ENCODE data around the gene NCAPH2.

Gene NCAPH2

GRCh38 chr22:50474710-50475651, 33.0 kb upstream of the NCAPH2 start, which contains the start of gene SBF1:
TSS of gene SBF1 (minus strand) at chr22:50475035. CDS start at chr22:50474840, 195 bp downstream.
- in situ Hi-C loops (cut with MboI; ENCODE audit: low sequenced_read_pairs) = no loop called here

GRCh38 chr22:50475652-50476002, 32.4 kb upstream of the NCAPH2 start:
- in situ Hi-C loops (cut with MboI; ENCODE audit: low sequenced_read_pairs) = no loop called here

- in situ Hi-C loops (cut with MboI; ENCODE audit: low sequenced_read_pairs) = no loop called here
Measured at GRCh38 chr22:50476868-50477267, 31.2 kb upstream of the NCAPH2 start.

GRCh38 chr22:50477923-50478322, 30.1 kb upstream of the NCAPH2 start:
- in situ Hi-C loops (cut with MboI; ENCODE audit: low sequenced_read_pairs) = no loop called here

GRCh38 chr22:50479721-50480120, 28.3 kb upstream of the NCAPH2 start:
- in situ Hi-C loops (cut with MboI; ENCODE audit: low sequenced_read_pairs) = no loop called here

GRCh38 chr22:50481045-50481439, 27.0 kb upstream of the NCAPH2 start:
- in situ Hi-C loops (cut with MboI; ENCODE audit: low sequenced_read_pairs) = no loop called here

- in situ Hi-C loops (cut with MboI; ENCODE audit: low sequenced_read_pairs) = no loop called here
Measured at GRCh38 chr22:50481440-50482106, 26.5 kb upstream of the NCAPH2 start, which contains the start of gene ADM2. TSS of gene ADM2 (plus strand) at chr22:50481543. CDS start at chr22:50481848, 305 bp downstream.

- in situ Hi-C loops (cut with MboI; ENCODE audit: low sequenced_read_pairs) = no loop called here
Measured at GRCh38 chr22:50482107-50483074, 25.6 kb upstream of the NCAPH2 start.

- in situ Hi-C loops (cut with MboI; ENCODE audit: low sequenced_read_pairs) = no loop called here
Measured at GRCh38 chr22:50483106-50483505, 24.9 kb upstream of the NCAPH2 start.

GRCh38 chr22:50483556-50483955, 24.5 kb upstream of the NCAPH2 start:
- in situ Hi-C loops (cut with MboI; ENCODE audit: low sequenced_read_pairs) = no loop called here

- in situ Hi-C loops (cut with MboI; ENCODE audit: low sequenced_read_pairs) = no loop called here
Measured at GRCh38 chr22:50483977-50484853, 23.8 kb upstream of the NCAPH2 start.

GRCh38 chr22:50485221-50486131, 22.5 kb upstream of the NCAPH2 start:
- in situ Hi-C loops (cut with MboI; ENCODE audit: low sequenced_read_pairs) = no loop called here

GRCh38 chr22:50486561-50487289, 21.3 kb upstream of the NCAPH2 start, which contains the start of gene MIOX:
TSS of gene MIOX (plus strand) at chr22:50486859. CDS start at chr22:50486898, 39 bp downstream.
- in situ Hi-C loops (cut with MboI; ENCODE audit: low sequenced_read_pairs) = no loop called here

- in situ Hi-C loops (cut with MboI; ENCODE audit: low sequenced_read_pairs) = no loop called here
Measured at GRCh38 chr22:50487290-50488005, 20.6 kb upstream of the NCAPH2 start.

- in situ Hi-C loops (cut with MboI; ENCODE audit: low sequenced_read_pairs) = no loop called here
Measured at GRCh38 chr22:50488006-50488677, 19.9 kb upstream of the NCAPH2 start.

GRCh38 chr22:50488886-50489285, 19.1 kb upstream of the NCAPH2 start:
- in situ Hi-C loops (cut with MboI; ENCODE audit: low sequenced_read_pairs) = no loop called here

Measured in hTERT RPE-1 (cell line).